HG02763 (cell line): ENCODE results near the gene FANCC.

Experiments used
- ATAC-seq: cut with Tn5 transposase; IDR thresholded peaks from one replicate; pipeline ENCODE4 v1.9.1; 2021; ENCODE audit warnings: mild to moderate bottlenecking, moderate library complexity; ENCODE audit not compliant: unreplicated experiment

FANCC gene

GRCh38 chr9:95156074-95156473, 161.4 kb downstream of the FANCC start:
- ATAC-seq = no peak

DNA sequence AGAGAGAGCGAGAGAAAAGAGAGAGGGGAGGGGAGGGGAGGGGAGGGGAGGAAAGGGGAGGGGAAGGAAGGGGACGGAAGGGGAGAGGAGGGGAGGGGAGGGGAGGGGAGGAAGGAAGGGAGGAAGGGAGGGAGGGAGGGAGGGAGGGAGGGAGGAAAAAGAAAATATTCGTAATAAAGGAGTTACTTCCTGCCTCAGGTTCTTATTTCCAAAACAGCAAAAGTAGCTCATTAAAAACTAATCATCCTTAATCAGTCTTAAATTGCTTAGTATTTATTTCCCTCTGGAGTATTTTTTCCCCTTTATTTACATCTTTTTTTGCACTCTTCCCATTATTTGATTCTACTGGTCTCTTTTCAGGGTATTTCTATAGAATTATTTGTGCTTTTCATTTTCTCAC, 162.3 kb downstream of the FANCC start:
- ATAC-seq = no peak

DNA sequence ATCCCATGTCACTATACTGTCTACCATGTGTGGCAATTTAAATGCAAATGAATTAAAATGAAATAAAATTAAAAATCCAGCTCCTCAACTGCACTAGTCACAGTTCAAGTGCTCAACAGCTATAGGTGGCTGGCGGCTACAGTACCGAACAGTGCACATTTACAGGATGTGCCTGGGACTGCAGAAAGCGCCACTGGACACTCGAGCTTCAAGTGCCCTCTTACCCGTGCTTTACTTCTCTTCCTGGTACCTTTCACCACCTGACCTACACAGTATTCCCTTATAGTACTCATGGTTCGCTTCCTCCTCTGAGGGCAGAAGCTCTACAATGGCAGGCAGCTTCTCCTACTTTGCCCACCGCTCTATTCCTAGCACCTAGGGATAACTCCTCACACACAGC, 166.6 kb downstream of the FANCC start:
- no peak for ATAC-seq

- ATAC-seq = no peak
These were observed 169.3 kb downstream of the FANCC start for GRCh38 chr9:95148208-95148520.

DNA sequence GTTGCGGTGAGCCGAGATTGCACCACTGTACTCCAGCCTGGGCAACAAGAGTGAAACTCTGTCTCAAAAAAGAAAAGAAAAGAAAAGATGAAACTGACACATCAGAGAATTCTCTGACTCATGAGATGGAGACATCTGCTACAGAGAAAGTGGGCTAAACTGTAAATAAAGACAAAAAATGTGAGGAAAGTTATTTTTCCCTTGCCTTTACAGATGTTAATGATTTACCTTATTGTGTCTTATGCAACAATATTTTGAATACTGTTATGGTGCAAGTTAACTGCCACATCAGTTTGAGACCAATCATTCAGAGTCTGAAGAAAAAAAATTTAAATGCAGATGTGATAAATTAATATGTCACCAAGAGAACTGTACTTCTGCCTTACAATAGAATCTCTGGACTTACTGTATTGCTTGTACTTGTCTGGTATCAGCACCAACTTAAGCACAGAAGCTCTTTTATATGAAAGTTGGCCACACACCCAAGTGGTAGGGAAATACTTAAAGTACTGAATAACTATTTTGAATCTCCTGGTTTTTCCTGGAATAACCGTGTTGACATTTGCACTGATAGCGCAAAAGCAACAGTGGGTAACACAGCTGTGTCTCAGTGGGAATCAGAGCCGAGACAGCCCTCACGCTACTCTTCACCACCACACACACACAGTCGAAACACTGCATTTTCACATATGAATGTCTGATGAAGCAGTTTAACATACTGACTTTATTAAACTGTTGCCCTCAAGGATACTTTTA, 169.9 kb downstream of the FANCC start:
- ATAC-seq = no peak

- ATAC-seq = no peak
These were observed 173.6 kb downstream of the FANCC start for GRCh38 chr9:95143591-95144561.

DNA sequence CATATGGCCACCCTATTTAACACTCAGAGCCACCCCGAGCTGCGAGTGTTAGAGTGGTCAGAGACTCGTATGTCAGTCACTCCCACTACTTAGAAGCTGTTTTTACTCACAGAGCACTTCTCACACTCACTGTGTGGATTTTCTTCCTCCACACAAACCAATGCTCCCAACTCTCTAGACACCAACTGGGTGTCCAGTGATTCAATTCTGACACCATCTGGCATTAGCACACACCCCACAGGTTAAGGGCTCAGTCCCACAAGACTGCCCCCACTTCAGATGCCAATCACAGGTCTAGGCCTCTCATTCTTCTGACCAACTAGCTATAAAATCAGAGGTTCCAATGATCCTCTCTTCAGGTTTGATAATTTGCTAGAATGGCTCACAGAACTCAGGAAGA, 174.8 kb downstream of the FANCC start:
- no peak for ATAC-seq

- no peak for ATAC-seq
These were observed 175.2 kb downstream of the FANCC start for GRCh38 chr9:95142315-95142714.

DNA sequence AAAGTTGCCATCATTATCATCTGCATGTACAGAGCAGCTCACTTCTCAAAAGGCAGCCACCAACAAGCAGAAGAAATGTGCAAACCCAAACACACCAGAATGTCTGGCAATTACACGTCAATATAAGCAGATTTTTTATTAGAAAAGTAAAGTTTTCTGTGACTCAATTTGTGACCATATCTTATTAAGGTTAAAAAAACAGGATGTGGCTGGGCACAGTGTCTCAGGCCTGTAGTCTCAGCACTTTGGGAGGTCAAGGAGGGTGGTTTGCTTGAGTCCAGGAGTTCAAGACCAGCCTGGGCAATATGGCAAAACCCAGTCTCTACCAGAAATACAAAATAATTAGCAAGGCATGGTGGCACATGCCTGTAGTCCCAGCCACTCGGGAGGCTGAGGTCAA, 176.7 kb downstream of the FANCC start:
- no peak for ATAC-seq

DNA sequence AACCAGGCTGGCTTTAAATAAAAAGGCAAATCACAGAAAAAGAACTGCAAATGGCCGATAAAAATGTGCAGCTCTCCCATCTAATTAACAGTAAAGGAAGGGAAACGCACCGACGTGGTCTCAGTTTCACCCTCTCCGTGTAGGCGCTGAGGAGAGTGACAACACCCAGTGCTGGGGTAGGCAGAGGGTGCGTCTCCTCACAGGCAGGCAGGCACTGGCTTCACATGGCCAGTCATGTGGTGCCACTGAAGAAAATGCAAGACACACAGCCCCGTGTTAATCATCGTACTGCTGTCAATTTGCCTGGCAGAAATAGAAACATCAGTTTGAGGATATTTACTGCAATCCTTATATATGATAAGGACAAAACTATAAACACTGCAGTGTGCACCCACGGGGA, 178.4 kb downstream of the FANCC start:
- ATAC-seq = no peak

DNA sequence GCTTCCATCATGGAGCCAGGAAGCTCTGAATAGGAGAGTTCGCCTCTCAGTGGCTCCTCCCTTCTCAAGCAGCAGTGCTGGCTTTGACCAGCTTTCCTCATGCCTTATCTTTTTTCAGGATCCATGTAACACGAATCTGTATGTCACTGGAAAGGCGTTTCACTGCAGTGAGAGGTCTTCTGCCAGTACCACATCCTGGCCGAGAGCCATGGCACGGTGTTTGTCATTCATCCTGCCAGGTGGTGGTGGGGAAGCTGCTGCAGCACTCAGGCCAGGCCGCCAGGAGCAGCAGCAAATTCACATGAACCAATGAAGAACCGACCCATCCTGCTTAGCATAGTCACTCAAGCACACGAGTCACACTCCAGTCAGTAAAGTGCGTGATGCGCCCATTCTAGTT, 179.0 kb downstream of the FANCC start:
- no peak for ATAC-seq

DNA sequence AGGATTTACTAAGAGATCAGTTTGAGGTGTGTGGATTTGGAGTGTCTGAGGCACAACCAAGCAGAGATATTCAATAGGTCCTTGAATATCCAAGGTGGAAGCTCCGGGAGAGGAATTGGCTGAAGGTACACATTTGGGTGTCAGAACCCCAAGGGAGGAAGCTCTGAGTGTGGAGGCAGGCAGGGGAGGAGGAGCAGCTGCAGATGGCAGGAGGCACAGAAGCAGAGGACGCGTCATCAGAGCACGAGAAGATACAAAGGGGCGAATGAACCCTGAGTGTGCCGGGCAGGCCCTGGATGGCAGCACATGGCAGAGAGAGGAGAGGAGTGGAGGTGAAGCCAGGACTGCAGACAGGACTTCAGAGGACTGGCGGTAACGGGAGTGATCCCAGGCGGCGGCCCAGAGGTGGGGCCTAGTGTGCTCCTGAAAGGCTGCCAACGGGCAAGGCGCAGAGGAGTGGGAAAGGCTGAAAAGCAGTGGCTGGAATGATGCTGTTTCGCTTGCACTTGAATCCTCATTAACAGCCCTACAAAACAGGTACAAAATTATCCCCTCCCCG, 179.8 kb downstream of the FANCC start:
- ATAC-seq = no peak

GRCh38 chr9:95135756-95136155, 181.8 kb downstream of the FANCC start:
- ATAC-seq = no peak

- no peak for ATAC-seq
These were observed 183.0 kb downstream of the FANCC start for GRCh38 chr9:95134457-95134881.

- no peak for ATAC-seq
These were observed 184.2 kb downstream of the FANCC start for GRCh38 chr9:95133325-95133705.

DNA sequence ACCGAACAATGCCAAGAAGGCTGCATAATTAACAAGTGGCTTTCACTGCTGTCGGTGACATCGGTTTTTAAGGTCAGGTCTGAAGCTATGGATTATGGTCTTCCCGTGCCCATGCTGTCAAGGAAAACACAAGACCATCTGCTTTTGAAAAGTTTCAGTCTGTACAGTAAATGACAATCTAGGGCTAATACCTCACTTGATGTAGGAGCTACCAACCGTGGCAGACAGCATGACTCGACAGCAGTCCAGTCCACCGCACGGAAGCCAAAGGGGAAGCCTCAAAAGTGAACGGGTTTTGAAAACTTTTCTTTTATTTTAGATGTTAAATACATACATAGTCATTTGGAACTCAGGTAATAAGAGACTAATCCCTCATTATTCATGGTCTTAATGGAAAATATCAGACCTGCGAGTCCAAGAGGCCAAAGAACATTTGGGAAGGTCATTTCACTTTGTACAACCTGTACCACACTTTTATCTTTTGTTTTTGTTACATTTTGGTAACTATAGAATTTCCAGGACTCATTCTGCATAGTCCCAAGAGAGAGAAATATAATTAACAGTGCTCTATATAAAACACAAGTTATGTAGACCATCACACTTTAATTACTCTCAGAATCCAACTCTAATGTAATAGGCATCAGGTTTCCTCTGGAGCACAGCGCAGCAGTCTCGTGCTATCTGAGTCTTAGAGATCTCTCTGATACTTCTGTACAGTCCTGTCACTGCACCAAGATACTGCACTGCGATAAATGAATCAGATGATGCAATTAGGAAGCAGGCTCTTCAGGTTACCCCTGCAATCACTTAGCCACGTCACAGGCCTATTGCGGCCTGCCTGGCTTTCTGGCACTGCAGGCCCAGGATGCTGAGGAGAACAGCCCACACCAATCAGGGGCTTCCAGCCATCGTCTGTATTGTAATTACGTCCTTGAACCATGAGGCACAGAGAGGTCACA, 184.9 kb downstream of the FANCC start:
- ATAC-seq = no peak

GRCh38 chr9:95131023-95131943, 186.2 kb downstream of the FANCC start:
- no peak for ATAC-seq

DNA sequence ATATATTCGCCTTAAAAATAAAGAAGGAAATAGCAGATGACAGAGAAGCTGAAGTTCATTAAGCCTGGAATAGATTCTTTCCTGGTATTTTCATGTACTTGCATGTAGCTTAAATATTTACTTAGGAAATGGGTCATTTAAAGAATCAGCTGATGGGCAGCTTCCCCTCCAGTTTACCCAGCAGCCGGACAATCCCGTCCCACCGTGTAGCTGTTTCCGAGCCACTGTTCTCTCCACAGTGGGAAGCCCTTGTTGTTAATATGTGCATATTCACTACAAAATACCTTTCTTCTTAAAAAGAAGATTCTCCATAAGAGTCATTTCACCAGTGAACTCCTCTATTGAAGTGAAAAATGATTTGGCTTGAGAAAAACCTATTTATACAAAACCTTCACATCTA, 187.0 kb downstream of the FANCC start:
- ATAC-seq = no peak

GRCh38 chr9:95129476-95130291, 187.8 kb downstream of the FANCC start:
- no peak for ATAC-seq
